ENCODE data around the gene PIM1. TPM values are rescaled to one million over a fixed set of nuclear protein-coding genes. Genes with fewer than 3 reads are reported as not detected.
A peak's percentile ranks its signal among the peaks of the same experiment; 100 is the strongest.
"Not testable (repeated sequence)": the region's sequence is repeated elsewhere in the genome, so short reads cannot be mapped to it uniquely, and the experiment has no call there.

PIM1 gene
- total RNA-seq, 2 experiments from 2014 or later, result 175 to 183 TPM

GRCh38 chr6:37180075-37180474 is 10.1 kb downstream of the PIM1 start:
- intact Hi-C loops (cut with DNase I, micrococcal nuclease), result no loop called here
- peaks cover 17% of the 10 kb centered on the region for H3K36me3 Mint-ChIP-seq (ENCODE audit: low read depth)
- ATAC-seq (ENCODE audit: poor library complexity) (no peak), DNase-seq (no peak)
- H3K27ac ChIP-seq (ENCODE audit: low read depth in 1 of 2, low read length in 2 of 2), result no peak overlapping the region
- H3K4me3 ChIP-seq (ENCODE audit: low read length), result no peak overlapping the region
- H3K27me3 Mint-ChIP-seq, result no peaks in the 10 kb centered on the region
- no peaks in the 10 kb centered on the region for H3K27me3 ChIP-seq (ENCODE audit: control insufficient read depth in 1 of 2, insufficient read depth in 2 of 2, low read length in 2 of 2)
- H3K4me3 Mint-ChIP-seq, result no peak overlapping the region
- CTCF ChIA-PET, result interaction anchor here (0.7 to 1.7 kb wide), 3 partner anchors 30 to 129 kb away, joined by 3 to 4 read pairs (median 3); no protein-coding TSS in a partner anchor
- POLR2A ChIA-PET, result no interaction called here
- H3K27ac Mint-ChIP-seq, result peak overlapping the region; percentile 33
- no peak for TF ChIP-seq CTCF (IDR thresholded peaks at IDR 0.05)
- H3K36me3 ChIP-seq (ENCODE audit: insufficient read depth, low read length), result peaks cover 15% of the 10 kb centered on the region
- peaks cover 57% of the 10 kb centered on the region for H3K4me1 Mint-ChIP-seq (ENCODE audit: low read depth)
- no peaks in the 10 kb centered on the region for H3K9me3 Mint-ChIP-seq
- H3K9me3 ChIP-seq (ENCODE audit: control insufficient read depth in 1 of 2, insufficient read depth in 1 of 2, low read length in 2 of 2), result no peaks in the 10 kb centered on the region
- peaks cover 80% of the 10 kb centered on the region for H3K4me1 ChIP-seq (ENCODE audit: insufficient read depth, low read length)

DNA sequence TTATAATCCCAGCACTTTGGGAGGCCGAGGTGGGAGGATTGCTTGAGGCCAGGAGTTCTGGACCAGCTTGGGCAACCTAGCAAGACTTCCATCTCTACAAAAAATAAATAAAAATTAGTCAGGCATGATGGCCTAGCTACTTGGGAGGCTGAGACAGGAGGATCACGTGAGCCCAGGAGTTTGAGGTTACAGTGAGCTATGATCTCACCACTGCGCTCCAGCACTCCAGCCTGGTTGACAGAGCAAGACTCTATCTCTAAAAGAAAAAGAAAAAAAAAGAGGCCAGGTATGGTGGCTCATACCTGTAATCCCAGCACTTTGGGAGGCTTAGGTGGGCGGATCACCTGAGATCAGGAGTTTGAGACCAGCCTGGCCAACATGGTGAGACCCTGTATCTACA is 10.7 kb downstream of the PIM1 start:
- H3K4me1 ChIP-seq (ENCODE audit: insufficient read depth, low read length), result peaks cover 79% of the 10 kb centered on the region
- H3K27ac ChIP-seq (ENCODE audit: low read depth in 1 of 2, low read length in 2 of 2); ATAC-seq (ENCODE audit: poor library complexity); intact Hi-C loops (cut with DNase I, micrococcal nuclease); H3K27me3 Mint-ChIP-seq; H3K4me3 Mint-ChIP-seq; H3K9me3 Mint-ChIP-seq; H3K4me3 ChIP-seq (ENCODE audit: low read length); H3K9me3 ChIP-seq (ENCODE audit: control insufficient read depth in 1 of 2, insufficient read depth in 1 of 2, low read length in 2 of 2); H3K27me3 ChIP-seq (ENCODE audit: control insufficient read depth in 1 of 2, insufficient read depth in 2 of 2, low read length in 2 of 2); H3K36me3 ChIP-seq (ENCODE audit: insufficient read depth, low read length): not testable (repeated sequence)
- ChIA-PET CTCF (interaction anchor here (1.1 to 1.7 kb wide), 3 partner anchors 27 to 130 kb away, joined by 3 to 4 read pairs (median 4); no protein-coding TSS in a partner anchor), POLR2A (interaction anchor here (0.8 to 1.2 kb wide), 2 partner anchors 9 to 194 kb away, joined by 3 to 8 read pairs; no protein-coding TSS in a partner anchor)
- peak in 1 of 14 experiments; percentile 23 for DNase-seq
- Mint-ChIP-seq H3K27ac (peak overlapping the region; percentile 33), H3K4me1 (ENCODE audit: low read depth) (peaks cover 56% of the 10 kb centered on the region), H3K36me3 (ENCODE audit: low read depth) (peaks cover 11% of the 10 kb centered on the region)

DNA sequence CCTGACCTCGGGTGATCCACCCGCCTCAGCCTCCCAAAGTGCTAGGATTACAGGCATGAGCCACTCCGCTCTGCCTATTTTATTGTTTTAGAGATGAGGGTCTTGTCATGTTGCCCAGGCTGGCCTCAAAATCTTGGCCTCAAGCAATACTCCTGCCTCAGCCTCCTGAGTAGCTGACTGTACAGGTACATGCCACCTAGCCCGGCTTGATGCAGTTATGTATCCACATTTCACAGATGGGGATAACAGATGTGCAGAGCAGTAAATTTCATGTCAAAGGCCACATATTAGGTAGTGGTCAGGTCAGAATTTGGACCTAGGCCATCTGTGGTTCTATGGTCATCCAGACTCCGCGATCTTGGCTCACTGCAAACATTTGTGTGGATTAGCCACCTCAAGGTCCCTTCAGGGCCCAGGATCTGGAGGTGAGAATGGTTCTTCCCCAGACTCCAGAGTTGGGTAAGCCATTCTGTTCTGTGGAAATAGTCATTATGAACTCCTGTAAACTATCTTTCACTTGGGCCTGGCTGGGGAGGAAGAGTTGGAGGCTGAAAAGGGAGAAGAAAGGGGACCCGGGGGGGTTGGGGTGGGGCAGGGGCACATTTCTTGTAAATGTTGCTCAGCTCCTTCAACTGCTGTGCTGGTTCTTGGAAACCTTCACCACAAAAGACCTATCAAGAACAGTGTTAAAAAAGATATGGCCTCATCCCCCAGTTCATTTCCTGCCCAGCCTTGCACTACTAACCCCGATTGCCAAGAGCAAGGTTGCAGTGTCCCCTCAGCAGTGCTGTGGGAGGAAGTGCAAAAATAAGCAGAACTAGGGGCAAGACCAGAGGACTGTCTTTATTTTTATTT is 13.0 kb downstream of the PIM1 start:
- DNase-seq (peak; percentile 28 to 93 (median 54)), ATAC-seq (ENCODE audit: poor library complexity) (peak; percentile 96)
- H3K4me3 Mint-ChIP-seq, result peak overlapping the region; percentile 74
- H3K27ac Mint-ChIP-seq, result peak overlapping the region; percentile 95
- peaks cover 61% of the 10 kb centered on the region for H3K4me1 Mint-ChIP-seq (ENCODE audit: low read depth)
- Histone ChIP-seq H3K4me3 (ENCODE audit: low read length) (peak overlapping the region; percentile 20), H3K27me3 (ENCODE audit: control insufficient read depth in 1 of 2, insufficient read depth in 2 of 2, low read length in 2 of 2) (no peaks in the 10 kb centered on the region), H3K36me3 (ENCODE audit: insufficient read depth, low read length) (no peaks in the 10 kb centered on the region), H3K4me1 (ENCODE audit: insufficient read depth, low read length) (peaks cover 72% of the 10 kb centered on the region), H3K27ac (ENCODE audit: low read depth in 1 of 2, low read length in 2 of 2) (peak overlapping the region; percentile 51 to 55), H3K9me3 (ENCODE audit: control insufficient read depth in 1 of 2, insufficient read depth in 1 of 2, low read length in 2 of 2) (no peaks in the 10 kb centered on the region)
- H3K36me3 Mint-ChIP-seq (ENCODE audit: low read depth), result no peaks in the 10 kb centered on the region
- intact Hi-C loops (cut with DNase I, micrococcal nuclease), result loop anchor here in 1 of 2 experiments (1.0 kb wide), 1 partner anchor 26 kb away; no protein-coding TSS in a partner anchor
- no peaks in the 10 kb centered on the region for H3K27me3 Mint-ChIP-seq
- ChIA-PET CTCF (interaction anchor here (1.3 to 2.3 kb wide), 4 partner anchors 11 to 165 kb away, joined by 5 to 9 read pairs (median 5); no protein-coding TSS in a partner anchor), POLR2A (interaction anchor here (0.6 to 2.1 kb wide), 12 partner anchors 10 to 424 kb away, joined by 3 to 13 read pairs (median 4); partner anchors contain the start of gene PIM1)
- no peaks in the 10 kb centered on the region for H3K9me3 Mint-ChIP-seq
- no peak for TF ChIP-seq CTCF (IDR thresholded peaks at IDR 0.05)

DNA sequence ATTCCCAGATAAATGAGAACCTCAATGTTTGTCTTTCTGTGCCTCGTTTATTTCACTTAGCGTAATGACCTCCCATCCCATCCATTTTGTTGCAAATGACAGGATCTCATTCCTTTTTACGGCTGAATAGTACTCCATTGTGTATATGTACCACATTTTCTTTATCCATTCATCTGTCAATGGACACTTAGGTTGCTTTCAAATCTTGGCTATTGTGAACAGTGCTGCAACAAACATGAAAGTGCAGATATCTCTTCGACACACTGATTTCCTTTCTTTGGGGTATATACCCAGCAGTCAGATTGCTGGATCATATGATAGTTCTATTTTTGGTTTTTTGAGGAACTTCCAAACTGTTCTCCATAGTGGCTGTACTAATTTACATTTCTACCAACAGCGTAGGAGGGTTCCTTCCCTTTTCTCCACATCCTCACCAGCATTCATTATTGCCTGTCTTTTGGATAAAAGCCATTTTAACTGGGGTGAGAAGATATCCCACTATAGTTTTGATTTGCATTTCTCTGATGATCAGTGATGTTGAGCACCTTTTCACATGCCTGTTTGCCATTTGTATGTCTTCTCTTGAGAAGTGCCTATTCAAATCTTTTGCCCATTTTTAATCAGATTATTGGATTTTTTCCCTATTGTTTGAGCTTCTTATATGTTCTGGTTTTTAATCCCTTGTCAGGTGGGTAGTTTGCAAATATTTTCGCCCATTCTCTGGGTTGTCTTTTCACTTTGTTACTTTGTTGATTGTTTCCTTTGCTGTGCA is 16.2 kb downstream of the PIM1 start:
- H3K27ac Mint-ChIP-seq, result peak overlapping the region; percentile 40
- ATAC-seq (ENCODE audit: poor library complexity); H3K27me3 ChIP-seq (ENCODE audit: control insufficient read depth in 1 of 2, insufficient read depth in 2 of 2, low read length in 2 of 2); H3K36me3 ChIP-seq (ENCODE audit: insufficient read depth, low read length); H3K36me3 Mint-ChIP-seq (ENCODE audit: low read depth); H3K27ac ChIP-seq (ENCODE audit: low read depth in 1 of 2, low read length in 2 of 2); H3K9me3 Mint-ChIP-seq; intact Hi-C loops (cut with DNase I, micrococcal nuclease); H3K4me3 ChIP-seq (ENCODE audit: low read length); H3K27me3 Mint-ChIP-seq; DNase-seq; H3K9me3 ChIP-seq (ENCODE audit: control insufficient read depth in 1 of 2, insufficient read depth in 1 of 2, low read length in 2 of 2): not testable (repeated sequence)
- peaks cover 76% of the 10 kb centered on the region for H3K4me1 ChIP-seq (ENCODE audit: insufficient read depth, low read length)
- peak overlapping the region; percentile 9 for H3K4me3 Mint-ChIP-seq
- peaks cover 64% of the 10 kb centered on the region for H3K4me1 Mint-ChIP-seq (ENCODE audit: low read depth)
- POLR2A ChIA-PET, result interaction anchor here (1.1 to 2.2 kb wide), 3 partner anchors 10 to 164 kb away, joined by 7 to 25 read pairs (median 17); no protein-coding TSS in a partner anchor
- CTCF ChIA-PET, result interaction anchor here (0.7 to 1.7 kb wide), 5 partner anchors 22 to 1351 kb away, joined by 3 to 5 read pairs (median 3); no protein-coding TSS in a partner anchor
